Pulmonary artery endothelial cell (primary cell): Measurements from ENCODE around the gene DDX27. TPM values are rescaled to one million over a fixed set of nuclear protein-coding genes. Genes with fewer than 3 reads are reported as not detected.
A peak's percentile ranks its signal among the peaks of the same experiment; 100 is the strongest.

Experiments
- DNase-seq: peaks from one replicate; pipeline ENCODE4 v3.0.0-alpha.2; 2011; ENCODE audit warnings: low read depth, low spot score
- total RNA-seq: library from RNA; depleted of rRNA; stranded (reverse); fragments of >200 nt; gene quantifications from 2 replicates; pipeline ENCODE4 v1.2.3, GENCODE V29; 2014

DDX27 gene
- total RNA-seq, 1 donor from 2014 or later, result 27.0 TPM

DNA sequence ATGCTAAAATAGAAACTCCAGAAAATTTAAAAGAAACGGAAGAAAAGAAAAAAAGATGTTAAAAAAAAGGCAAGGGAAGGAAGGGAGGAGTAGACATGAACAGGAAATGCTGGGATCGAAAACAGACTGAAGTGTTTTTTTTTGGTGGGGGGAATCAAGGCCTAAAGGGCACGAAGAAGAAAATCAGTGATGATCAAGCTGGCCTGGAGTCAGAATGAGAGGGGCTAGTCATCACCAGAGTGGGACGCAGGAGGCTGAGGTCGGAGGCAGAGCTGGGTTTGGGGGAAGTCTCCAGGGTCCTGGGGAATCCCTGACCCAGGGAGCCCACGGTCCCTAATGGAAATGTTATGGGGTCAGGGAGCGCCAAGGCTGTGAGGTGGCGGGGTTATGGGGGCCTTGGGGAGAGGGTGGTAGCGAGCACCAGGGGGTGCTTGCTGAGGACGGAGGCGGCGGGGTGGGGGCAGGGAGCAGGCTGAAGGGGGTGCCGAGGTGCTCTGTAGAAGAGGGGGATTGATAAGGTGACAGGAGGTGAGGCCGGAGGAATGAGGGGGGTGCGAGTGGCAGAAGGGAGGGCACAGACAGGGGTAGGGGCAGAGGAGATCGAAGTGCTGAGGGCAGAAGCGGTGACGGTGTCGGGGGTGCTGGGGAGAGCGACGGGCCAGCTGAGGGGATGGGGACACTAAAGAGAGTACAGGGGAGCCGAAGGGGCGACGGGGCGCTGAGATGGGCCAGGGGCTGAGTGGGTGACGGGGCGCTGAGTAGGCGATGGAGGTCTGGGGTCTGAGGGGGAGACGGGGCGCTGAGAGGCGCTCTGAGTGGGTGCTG lies 58.0 kb downstream of the DDX27 start:
- DNase-seq, result no peak

DNA sequence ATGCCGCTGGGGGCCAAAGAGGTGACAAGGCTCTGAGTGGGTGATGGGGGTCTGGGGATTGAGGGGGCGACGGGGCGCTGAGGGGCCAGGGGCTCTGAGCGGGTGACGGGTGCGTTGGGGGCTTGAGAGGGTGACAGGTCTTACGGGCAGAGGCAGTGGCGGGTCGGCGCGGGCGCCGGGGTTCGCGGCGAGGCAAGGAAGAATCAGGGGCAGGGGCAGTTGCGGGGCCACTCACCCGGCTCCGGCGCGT lies 58.5 kb downstream of the DDX27 start:
- no peak for DNase-seq

DNA sequence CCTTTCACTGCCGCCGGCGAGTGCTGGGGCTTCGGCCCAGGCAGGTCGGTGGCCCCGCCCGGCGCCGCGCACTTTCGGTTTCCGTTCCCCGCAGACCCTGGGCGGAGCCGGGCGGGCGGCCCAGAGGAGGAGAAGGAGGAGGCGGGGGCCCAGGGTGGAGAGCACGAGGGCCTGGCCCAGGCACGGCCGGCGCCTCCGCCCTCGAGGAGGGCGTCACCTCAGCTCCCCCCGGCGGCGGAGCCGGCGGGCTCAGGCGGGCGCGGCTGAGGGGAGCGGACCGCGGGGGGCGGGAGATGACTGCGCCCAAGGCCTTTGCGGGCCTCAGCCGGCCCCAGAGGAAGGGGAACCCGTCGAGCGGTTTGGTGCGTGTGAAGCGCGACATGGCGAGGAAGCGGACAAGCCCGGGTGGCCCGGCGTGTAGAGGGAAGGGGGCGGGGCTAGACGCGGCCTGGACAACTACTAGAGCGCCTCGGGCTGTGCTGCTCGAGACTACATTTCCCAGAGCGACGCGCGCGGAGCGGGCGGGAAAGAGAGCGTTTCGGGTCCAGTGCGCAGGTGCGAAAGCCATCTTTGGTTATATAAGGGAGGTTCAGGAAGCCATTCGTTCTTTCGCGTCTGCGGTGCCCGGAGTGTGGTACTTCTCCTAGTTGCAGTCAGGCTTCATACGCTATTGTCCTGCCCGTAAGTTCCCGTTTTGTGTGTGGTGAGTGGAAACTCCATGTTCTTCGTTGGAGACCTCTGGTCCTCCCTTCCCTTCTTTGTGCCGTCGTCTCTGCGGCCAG lies 59.0 kb downstream of the DDX27 start, which contains the start of gene ZNFX1:
Gene ZNFX1, minus strand, starts transcription at position 22 of the 782 bp plus-strand sequence. CDS start 2,218 bp downstream, outside the sequence.
- peak; percentile 87 for DNase-seq

DNA sequence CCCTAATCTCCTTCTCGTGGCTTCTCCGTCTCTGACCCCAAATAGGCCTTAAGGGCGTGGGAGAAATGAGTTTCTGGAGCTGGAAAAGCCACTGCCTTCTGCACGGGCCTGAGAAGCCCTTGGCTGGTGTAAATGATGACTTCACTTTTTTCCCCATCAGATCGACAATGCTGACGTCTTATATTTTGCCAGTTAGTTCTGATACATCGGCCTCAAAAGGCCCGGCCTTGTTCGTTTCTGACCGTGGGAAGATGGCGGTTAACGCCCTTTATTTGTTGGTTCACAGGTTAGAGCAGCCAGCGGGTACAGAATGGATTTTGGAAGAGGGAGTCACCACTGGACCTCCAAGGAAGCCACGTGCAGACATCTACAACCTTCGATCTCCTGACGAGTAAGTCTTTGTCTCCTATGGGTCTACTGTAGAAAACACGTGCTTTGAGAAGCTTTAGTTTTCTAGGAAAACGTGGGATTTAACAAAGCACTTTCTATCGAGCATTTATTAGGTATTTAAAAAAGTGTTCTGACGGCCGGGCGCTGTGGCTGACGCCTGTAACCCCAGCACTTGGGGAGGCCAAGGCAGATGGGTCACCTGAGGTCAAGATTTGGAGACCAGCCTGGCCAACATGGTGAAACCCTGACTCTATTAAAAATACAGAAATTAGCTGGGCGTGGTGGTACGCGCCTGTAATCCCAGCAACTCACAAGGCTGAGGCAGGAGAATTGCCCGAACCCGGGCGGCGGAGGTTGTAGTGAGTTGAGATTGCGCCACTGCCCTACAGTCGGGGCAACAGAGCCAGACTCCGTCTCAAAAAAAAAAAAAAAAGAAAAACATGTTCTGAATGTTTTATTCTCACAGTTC lies 59.8 kb downstream of the DDX27 start:
- no peak for DNase-seq

DNA sequence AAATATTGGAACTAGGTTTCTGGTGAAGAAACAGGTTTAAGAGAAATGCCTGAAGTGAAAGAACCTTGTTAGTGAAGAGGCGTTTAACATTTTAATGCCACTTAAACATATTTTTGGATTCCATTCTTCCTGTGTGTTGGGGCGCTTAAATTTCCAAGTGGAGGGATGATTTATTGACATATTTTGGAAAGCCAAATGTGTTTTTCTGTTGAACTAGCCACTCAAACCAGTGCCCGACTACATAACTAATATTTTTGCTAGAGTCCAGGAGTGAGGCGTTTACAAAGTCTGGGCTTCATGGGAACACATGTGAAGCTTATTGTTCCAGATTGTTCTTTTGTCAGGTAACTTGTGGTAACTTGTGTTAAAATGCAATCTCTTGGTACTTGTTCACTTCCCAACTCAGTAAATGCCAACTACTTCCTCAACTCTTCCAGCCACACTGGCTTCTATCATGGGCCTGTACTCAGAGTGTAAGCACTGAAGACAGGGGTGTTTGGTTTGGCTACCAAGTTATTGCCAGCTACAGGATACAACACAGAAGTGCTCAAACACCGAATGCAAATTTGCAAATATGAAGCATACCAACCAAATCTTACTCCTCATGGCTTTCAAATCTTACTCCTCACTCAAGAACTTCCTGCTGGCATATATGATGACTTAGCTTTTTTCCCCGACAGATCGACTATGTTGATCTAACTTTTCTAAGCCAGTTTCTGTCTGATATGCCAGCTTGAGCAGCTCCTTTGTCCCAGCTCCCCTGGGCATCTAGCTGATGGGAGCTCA lies 60.7 kb downstream of the DDX27 start:
- DNase-seq, result no peak

DNA sequence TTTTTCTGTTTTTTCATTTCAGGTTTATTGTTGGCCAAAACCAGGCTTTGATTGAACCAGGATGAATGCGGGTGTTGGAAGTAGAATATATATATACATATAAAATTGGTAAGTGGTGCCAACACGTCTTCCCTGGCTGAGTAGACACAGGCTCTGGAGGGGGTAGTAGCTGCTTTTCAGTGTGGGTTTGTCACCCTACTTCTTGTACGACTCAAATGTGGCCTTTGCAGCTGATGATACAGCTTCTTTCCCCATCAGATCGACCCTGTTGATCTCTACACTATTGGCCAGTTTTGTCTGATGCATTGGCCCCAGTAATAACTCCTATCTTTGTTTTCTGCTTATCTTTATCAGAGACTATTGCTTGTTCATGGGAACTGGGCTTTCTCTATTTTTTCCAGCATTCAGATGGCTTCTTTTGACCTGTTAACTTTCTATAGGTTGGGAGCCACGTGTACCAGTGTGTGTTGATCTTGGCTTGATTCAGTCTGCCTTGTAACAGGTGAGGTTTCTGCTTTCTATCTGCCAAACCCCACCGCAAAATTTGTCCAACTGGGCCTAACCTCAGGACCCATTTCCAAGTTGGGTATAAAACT lies 61.3 kb downstream of the DDX27 start:
- DNase-seq, result no peak

DNA sequence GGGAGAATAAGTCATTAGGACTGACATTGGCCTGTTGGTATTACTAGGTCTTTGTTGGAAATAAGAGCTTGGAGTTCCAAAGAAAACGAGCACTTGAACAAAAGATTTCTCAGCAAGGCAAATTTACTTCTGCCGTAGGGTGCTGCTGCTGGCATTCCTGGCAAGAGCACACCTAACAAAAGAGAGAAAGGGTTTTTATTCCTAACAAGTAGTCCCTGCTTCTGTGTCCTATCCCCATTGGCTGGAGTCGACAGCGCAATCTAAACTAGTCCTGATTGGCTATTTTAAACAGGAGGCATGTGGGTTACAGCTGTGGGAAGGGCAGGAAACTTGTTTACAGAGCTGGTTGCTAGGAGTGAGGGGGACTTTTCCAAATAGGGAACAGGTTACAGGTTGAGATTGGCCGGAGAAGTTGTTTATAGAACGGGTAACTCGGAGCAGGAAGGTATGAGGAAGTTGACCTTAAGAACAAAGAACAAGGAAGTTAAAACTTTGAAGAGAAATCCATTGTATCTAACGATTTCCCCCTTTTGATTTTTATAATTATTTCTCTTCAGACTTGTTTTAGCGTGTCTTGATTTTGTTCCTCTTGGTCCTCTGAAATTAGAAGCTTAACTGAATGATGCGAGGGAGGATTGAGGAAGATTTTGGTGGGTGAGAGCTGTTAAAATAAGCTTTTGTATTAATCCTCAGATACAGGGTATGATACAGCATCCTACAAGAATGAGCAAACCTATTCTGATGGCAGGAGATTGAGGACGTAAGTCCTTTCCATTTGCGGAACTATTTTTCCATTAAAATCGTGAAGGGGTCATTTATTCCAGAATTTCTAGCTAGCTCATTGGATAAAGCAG lies 62.1 kb downstream of the DDX27 start:
- DNase-seq, result peak; percentile 50

- DNase-seq, result no peak
These were observed 62.8 kb downstream of the DDX27 start for GRCh38 chr20:49281913-49282467.

DNA sequence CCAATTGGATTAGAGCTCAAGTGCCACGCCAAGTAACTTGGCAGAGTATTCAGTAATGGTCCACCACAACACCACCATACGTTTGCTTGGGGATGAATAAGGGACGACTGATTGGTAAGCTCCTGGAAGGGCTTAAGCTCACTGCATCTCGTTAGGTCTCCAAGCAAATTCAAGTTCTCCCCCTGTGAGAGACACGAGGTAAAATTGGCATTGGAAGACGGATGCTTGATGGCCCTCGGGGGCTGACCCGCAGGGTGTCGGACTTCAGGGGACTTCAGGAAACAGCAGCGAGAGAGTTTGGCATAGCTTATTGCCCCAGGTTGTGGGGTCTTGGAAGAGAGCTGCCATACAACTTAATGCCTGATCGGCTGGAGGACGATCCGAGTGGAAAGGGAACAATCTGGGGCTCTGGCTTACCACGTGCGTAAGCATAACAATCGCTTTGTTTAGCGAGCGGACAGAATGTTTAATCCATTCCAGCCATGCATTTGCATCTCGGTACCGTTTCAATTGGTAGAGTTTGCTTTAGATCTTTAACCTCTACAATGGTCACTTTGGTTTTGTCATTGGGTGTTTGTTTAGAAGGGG lies 63.5 kb downstream of the DDX27 start:
- no peak for DNase-seq

- DNase-seq, result no peak
These were observed 64.0 kb downstream of the DDX27 start for GRCh38 chr20:49283176-49283702.

GRCh38 chr20:49283703-49284625 lies 64.7 kb downstream of the DDX27 start:
- DNase-seq, result no peak

GRCh38 chr20:49284818-49285217 lies 65.6 kb downstream of the DDX27 start:
- DNase-seq, result no peak

- DNase-seq, result no peak
These were observed 66.0 kb downstream of the DDX27 start for GRCh38 chr20:49285233-49285668.

GRCh38 chr20:49285813-49286494 lies 66.7 kb downstream of the DDX27 start:
- no peak for DNase-seq

GRCh38 chr20:49286689-49287551 lies 67.7 kb downstream of the DDX27 start:
- DNase-seq, result no peak
